K562 (cell line): ENCODE data around the gene RPS2. TPM values are rescaled to one million over a fixed set of nuclear protein-coding genes. Genes with fewer than 3 reads are reported as not detected.

Source experiments
- ATAC-seq: fragments of 200-7000 bp; cut with Tn5 transposase; 3 replicates; pipeline ENCODE4 v1.9.1; 2020; ENCODE audit warnings: moderate library complexity
- BruUV-seq: library from RNA; stranded (reverse); fragments of 400-500 nt; replicated peaks from 2 replicates; lab custom pipeline; 2021; lab: Mats Ljungman, UMichigan
- CTCF ChIA-PET: fragments of 300-600 bp; formaldehyde crosslinking; extraction: SDS; loops from one replicate; lab custom pipeline; 2021; ENCODE audit warnings: low intra/inter-chr PET ratio; lab: Yijun Ruan, JAX
- POLR2A ChIA-PET: fragments of 300-600, 350-650 bp; sonication (Branson Sonifier 250); formaldehyde crosslinking; extraction: SDS; loops from one replicate; lab custom pipeline; 2021; ENCODE audit warnings: antibody characterized with exemption, inconsistent platforms; lab: Yijun Ruan, JAX
- DNase-seq, 4 experiments: peaks; one replicate each; pipeline versions ENCODE4 v3.0.0 to v3.0.0-alpha.2; 2011 to 2018; ENCODE audit warnings: low spot score in 3 of 4, mixed read lengths in 3 of 4; ENCODE audit errors: extremely low read depth in 1 of 4
- FAIRE-seq: peaks from 2 replicates; lab custom pipeline; 2011; peaks lifted over from hg19 to GRCh38; lab: Jason Lieb, UNC
- H2AFZ ChIP-seq: 2 replicates; pipeline ENCODE4 v1.6.0; 2011; ENCODE audit warnings: low read depth, low read length, control low read depth, inconsistent platforms
- H3K27ac ChIP-seq: fragments of 200-600 bp; 3 replicates; pipeline ENCODE4 v1.8.0; 2011; ENCODE audit warnings: low read depth, mild to moderate bottlenecking, control low read depth, inconsistent platforms, low read length, moderate library complexity, mixed read lengths; ENCODE audit errors: extremely low read depth
- H3K27me3 ChIP-seq, 2 experiments: fragments of 300-600 bp in 1 of 2; 2 replicates in 1 of 2; 3 replicates in 1 of 2; pipeline versions ENCODE4 v1.6.0 to v1.8.0; 2011; ENCODE audit warnings: inconsistent platforms in 2 of 2, low read length in 2 of 2, mild to moderate bottlenecking in 1 of 2, mixed read lengths in 1 of 2, moderate library complexity in 1 of 2; ENCODE audit not compliant: control insufficient read depth in 2 of 2, insufficient read depth in 2 of 2
- H3K36me3 ChIP-seq: fragments of 300-600 bp; 3 replicates; pipeline ENCODE4 v1.8.0; 2011; ENCODE audit warnings: mild to moderate bottlenecking, low read length, inconsistent platforms; ENCODE audit not compliant: control insufficient read depth, insufficient read depth
- H3K4me1 ChIP-seq, 2 experiments: fragments of 200-600 bp in 1 of 2; replicated peaks in 1 of 2; 2 replicates in 1 of 2; 3 replicates in 1 of 2; pipeline versions ENCODE4 v1.5.1 to v1.8.0; 2011; ENCODE audit warnings: inconsistent platforms in 2 of 2, low read length in 2 of 2, mild to moderate bottlenecking in 1 of 2, mixed read lengths in 1 of 2, moderate library complexity in 1 of 2; ENCODE audit not compliant: control insufficient read depth in 2 of 2, insufficient read depth in 2 of 2
- H3K4me2 ChIP-seq: 2 replicates; pipeline ENCODE4 v1.6.1; 2011; ENCODE audit warnings: low read length, control low read depth, inconsistent platforms, mixed read lengths; ENCODE audit not compliant: insufficient read depth
- H3K4me3 ChIP-seq: fragments of 200-600 bp; sonication (generic), shearing (Covaris generic); 2 replicates; pipeline ENCODE4 v1.5.1; 2016; ENCODE audit warnings: control low read depth, inconsistent platforms
- H3K79me2 ChIP-seq: fragments of 200-600 bp; 3 replicates; pipeline ENCODE4 v1.8.0; 2011; ENCODE audit warnings: low read length, inconsistent platforms; ENCODE audit not compliant: control insufficient read depth, insufficient read depth
- H3K9ac ChIP-seq, 2 experiments: 2 replicates each; pipeline versions ENCODE4 v1.6.0 to v1.6.1; 2011; ENCODE audit warnings: low read depth in 2 of 2, low read length in 2 of 2, control low read depth in 1 of 2, inconsistent platforms in 1 of 2, mild to moderate bottlenecking in 1 of 2, mixed read lengths in 1 of 2; ENCODE audit not compliant: insufficient read depth in 1 of 2
- H3K9me1 ChIP-seq: one replicate; pipeline ENCODE4 v1.6.0; 2011; ENCODE audit warnings: inconsistent platforms, mild to moderate bottlenecking, low read length, moderate library complexity; ENCODE audit not compliant: control insufficient read depth, insufficient read depth
- H3K9me3 ChIP-seq: replicated peaks from 2 replicates; pipeline ENCODE4 v1.5.1; 2011; ENCODE audit warnings: low read depth, low read length, inconsistent platforms; ENCODE audit not compliant: control insufficient read depth, insufficient read depth
- H4K20me1 ChIP-seq: replicated peaks from 2 replicates; pipeline ENCODE4 v1.6.1; 2011; ENCODE audit warnings: low read length, inconsistent platforms, mixed read lengths; ENCODE audit not compliant: control insufficient read depth, insufficient read depth
- ARHGAP35 ChIP-seq: fragments of 450-650 bp; IDR thresholded peaks from 2 replicates; pipeline ENCODE4 v1.6.1; 2018; ENCODE audit not compliant: partially characterized antibody
- ELF4 ChIP-seq: fragments of 450-650 bp; formaldehyde crosslinking; IDR thresholded peaks from 2 replicates; pipeline ENCODE4 v1.4.0; 2022; ENCODE audit warnings: missing genetic modification characterization
- KAT2B ChIP-seq: IDR thresholded peaks from one replicate; pipeline ENCODE4 v1.6.1; 2012; ENCODE audit warnings: low read depth, mild to moderate bottlenecking, control low read depth, inconsistent platforms, low read length, moderate library complexity
- SMAD4 ChIP-seq: fragments of 250-450 bp; sonication (Bioruptor Pico); conservative IDR thresholded peaks from 2 replicates; pipeline ENCODE4 v1.8.0; 2021; ENCODE audit warnings: inconsistent platforms, mild to moderate bottlenecking, moderate library complexity
- ZNF696 ChIP-seq: fragments of 250-450 bp; sonication (Bioruptor Pico); conservative IDR thresholded peaks from 2 replicates; pipeline ENCODE4 v1.4.0; 2020; ENCODE audit warnings: mild to moderate bottlenecking, moderate library complexity
- WGBS: fragments of 100-300 bp; shearing (Covaris generic); methylation state at CpG from one replicate; pipeline ENCODE4 v1.1.6; 2016; ENCODE audit warnings: low coverage, mixed read lengths; ENCODE audit not compliant: insufficient coverage; ENCODE audit errors: missing lambda C conversion rate; 5-methylcytosine and 5-hydroxymethylcytosine counted together
- in situ Hi-C: fragments of 300-500 bp; cut with MboI; formaldehyde crosslinking; loops from 4 replicates; pipeline ENCODE4 v1.15.0; 2018; ENCODE audit warnings: inconsistent platforms, mixed read lengths
- intact Hi-C: fragments of 100-400 bp; cut with micrococcal nuclease; formaldehyde crosslinking; loops from 2 replicates; pipeline ENCODE4 v1.14.2; 2022
- polyA plus RNA-seq, 8 experiments: library from polyadenylated mRNA; depleted of rRNA in 4 of 8; stranded (reverse) in 5 of 8; unstranded in 3 of 8; fragments of >200 nt; fragmentation: Nextera tagmentation in 2 of 8; fragmentation: Illumina TruSeq in 1 of 8; extraction: Ambion mirVana in 2 of 8; extraction: Trizol in 1 of 8; gene quantifications; 2 replicates each; pipeline versions ENCODE4 v1.2.1 to v1.2.3, GENCODE V29; 2011 to 2014; ENCODE audit warnings: inconsistent platforms in 1 of 8, missing spikeins in 1 of 8
- total RNA-seq, 7 experiments: library from RNA; depleted of rRNA in 6 of 7; stranded (reverse); fragments of >200 nt in 6 of 7; fragmentation: Illumina TruSeq in 2 of 7; extraction: Trizol in 2 of 7; gene quantifications; 2 replicates each; pipeline versions ENCODE4 v1.2.1 to v1.2.3, GENCODE V29; 2011 to 2021; ENCODE audit warnings: low replicate concordance in 1 of 7
- TF ChIP-seq, protein P1 (sequence below), 2 experiments: fragments of 200-800 bp in 1 of 2; sonication (Bioruptor generic) in 1 of 2; sonication (generic) in 1 of 2; formaldehyde crosslinking in 1 of 2; IDR thresholded peaks in 1 of 2; conservative IDR thresholded peaks in 1 of 2; 2 replicates each; pipeline versions ENCODE4 v1.5.0 to v1.6.1; 2016 to 2020; ENCODE audit warnings: missing compliant biosample characterization in 1 of 2, missing genetic modification characterization in 1 of 2, missing genetic modification reagents in 1 of 2
- TF ChIP-seq, protein P2 (sequence below): sonication (generic); formaldehyde crosslinking; IDR thresholded peaks from 2 replicates; pipeline ENCODE4 v1.8.0; 2022; ENCODE audit warnings: mild to moderate bottlenecking, missing genetic modification reagents
- TF ChIP-seq, protein P3 (sequence below): fragments of 250-450 bp; sonication (Bioruptor Pico); IDR thresholded peaks from 2 replicates; pipeline ENCODE4 v1.4.0; 2020; ENCODE audit warnings: borderline replicate concordance
- TF ChIP-seq, protein P4 (sequence below): fragments of 150-350 bp; IDR thresholded peaks from 2 replicates; pipeline ENCODE4 v1.6.1; 2014; ENCODE audit warnings: low read depth, mild to moderate bottlenecking, low read length, borderline replicate concordance

The RPS2 gene
- total and polyA plus RNA-seq, 9 of the 15 experiments (the other 6 are each of a cell fraction or from before 2014, with no cell fraction given), result 834 to 4,794 (median 3,793) TPM

DNA sequence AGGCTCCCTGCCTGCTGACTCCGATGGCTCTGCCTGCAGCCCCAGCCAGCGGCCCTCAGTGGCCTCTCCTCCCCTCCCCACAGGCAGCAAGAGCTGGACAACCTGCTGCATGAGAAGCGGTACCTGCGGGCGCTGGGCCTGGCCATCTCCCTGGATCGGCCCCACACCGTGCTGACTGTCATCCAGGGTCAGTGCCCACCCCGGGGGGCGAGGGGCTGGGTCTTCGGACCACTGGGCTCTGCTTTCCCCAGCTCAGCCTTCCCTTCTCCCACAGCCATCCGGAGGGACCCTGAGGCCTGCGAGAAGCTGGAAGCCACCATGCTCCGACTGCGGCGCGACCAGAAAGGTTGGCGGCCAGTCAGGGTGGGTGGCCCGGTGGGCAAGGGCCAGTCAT, 13.2 kb upstream of the RPS2 start (continued):
- no peak for TF ChIP-seq SMAD4 (CRISPR knock-in tag)
- TF ChIP-seq ZNF696 (CRISPR knock-in tag), result no peak
- TF ChIP-seq, protein P1, sequence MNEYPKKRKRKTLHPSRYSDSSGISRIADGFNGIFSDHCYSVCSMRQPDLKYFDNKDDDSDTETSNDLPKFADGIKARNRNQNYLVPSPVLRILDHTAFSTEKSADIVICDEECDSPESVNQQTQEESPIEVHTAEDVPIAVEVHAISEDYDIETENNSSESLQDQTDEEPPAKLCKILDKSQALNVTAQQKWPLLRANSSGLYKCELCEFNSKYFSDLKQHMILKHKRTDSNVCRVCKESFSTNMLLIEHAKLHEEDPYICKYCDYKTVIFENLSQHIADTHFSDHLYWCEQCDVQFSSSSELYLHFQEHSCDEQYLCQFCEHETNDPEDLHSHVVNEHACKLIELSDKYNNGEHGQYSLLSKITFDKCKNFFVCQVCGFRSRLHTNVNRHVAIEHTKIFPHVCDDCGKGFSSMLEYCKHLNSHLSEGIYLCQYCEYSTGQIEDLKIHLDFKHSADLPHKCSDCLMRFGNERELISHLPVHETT (CRISPR knock-in tag; conservative IDR thresholded peaks at IDR 0.05 in 1 of 2, IDR thresholded peaks at IDR 0.05 in 1 of 2), result no peak
- no peak for TF ChIP-seq KAT2B

DNA sequence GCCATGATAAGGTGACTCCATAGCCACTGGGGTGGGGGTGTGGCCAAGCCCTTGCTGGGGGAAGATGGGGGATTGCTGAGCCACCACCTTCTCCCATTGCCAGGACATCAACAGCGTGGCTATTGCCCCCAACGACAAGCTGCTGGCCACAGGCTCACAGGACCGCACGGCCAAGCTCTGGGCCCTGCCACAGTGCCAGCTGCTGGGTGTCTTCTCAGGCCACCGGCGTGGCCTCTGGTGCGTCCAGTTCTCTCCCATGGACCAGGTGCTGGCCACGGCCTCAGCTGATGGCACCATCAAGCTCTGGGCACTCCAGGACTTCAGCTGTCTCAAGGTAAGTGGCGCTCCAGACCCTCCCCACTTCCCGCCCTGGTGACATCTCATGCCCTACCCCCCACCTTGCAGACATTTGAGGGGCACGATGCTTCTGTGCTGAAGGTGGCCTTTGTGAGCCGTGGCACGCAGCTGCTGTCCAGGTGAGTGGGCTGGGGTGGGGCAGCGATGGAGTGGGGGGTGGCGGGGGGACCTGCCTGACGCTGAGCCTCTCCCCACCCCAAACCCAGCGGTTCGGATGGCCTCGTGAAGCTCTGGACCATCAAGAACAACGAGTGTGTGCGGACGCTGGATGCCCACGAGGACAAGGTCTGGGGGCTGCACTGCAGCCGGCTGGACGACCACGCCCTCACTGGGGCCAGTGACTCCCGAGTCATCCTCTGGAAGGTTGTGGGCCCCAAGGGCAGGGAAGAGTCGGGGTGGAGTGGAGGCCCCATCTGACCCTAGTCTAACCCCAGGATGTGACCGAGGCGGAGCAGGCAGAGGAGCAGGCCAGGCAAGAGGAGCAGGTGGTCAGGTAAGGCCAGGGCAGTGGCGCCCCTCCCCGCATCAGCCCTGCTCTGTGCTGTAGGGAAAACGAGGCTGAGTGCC, 12.6 kb upstream of the RPS2 start:
- ChIA-PET POLR2A (interaction anchor here (0.6 to 2.7 kb wide), 6 partner anchors 8 to 48 kb away, joined by 3 to 30 read pairs (median 4); partner anchors contain the start of gene RPS2), CTCF (no interaction called here)
- Histone ChIP-seq H3K9me1 (no peaks in the 10 kb centered on the region), H3K9ac (no peak overlapping the region), H2AFZ (no peak overlapping the region), H3K36me3 (peaks cover 62% of the 10 kb centered on the region; the same call in 2 of the 3 replicates), H3K4me3 (no peak overlapping the region), H3K27me3 (no peaks in the 10 kb centered on the region), H3K79me2 (peaks cover 23% of the 10 kb centered on the region), H4K20me1 (no peaks in the 10 kb centered on the region), H3K9me3 (no peaks in the 10 kb centered on the region), H3K4me1 (peaks cover 3 to 91% of the 10 kb centered on the region in 2 experiments; a peak in 3 of 5 replicates), H3K4me2 (no peak overlapping the region), H3K27ac (no peak overlapping the region)
- 92% methylated on average over 22 of the region's 33 CpGs for WGBS
- BruUV-seq, result no TSS peak
- DNase-seq, result peak in 1 of 4 experiments; percentile 25
- in situ Hi-C loops, result no loop called here
- ATAC-seq, result no peak
- FAIRE-seq, result no peak
- intact Hi-C loops, result no loop called here
- TF ChIP-seq, protein P2, sequence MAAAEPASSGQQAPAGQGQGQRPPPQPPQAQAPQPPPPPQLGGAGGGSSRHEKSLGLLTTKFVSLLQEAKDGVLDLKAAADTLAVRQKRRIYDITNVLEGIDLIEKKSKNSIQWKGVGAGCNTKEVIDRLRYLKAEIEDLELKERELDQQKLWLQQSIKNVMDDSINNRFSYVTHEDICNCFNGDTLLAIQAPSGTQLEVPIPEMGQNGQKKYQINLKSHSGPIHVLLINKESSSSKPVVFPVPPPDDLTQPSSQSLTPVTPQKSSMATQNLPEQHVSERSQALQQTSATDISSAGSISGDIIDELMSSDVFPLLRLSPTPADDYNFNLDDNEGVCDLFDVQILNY (CRISPR knock-in tag), result no peak
- no peak for TF ChIP-seq ARHGAP35
- TF ChIP-seq, protein P3, sequence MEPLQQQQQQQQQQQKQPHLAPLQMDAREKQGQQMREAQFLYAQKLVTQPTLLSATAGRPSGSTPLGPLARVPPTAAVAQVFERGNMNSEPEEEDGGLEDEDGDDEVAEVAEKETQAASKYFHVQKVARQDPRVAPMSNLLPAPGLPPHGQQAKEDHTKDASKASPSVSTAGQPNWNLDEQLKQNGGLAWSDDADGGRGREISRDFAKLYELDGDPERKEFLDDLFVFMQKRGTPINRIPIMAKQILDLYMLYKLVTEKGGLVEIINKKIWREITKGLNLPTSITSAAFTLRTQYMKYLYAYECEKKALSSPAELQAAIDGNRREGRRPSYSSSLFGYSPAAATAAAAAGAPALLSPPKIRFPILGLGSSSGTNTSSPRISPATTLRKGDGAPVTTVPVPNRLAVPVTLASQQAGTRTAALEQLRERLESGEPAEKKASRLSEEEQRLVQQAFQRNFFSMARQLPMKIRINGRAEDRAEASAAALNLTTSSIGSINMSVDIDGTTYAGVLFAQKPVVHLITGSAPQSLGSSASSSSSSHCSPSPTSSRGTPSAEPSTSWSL (CRISPR knock-in tag), result no peak
- TF ChIP-seq, protein P4, sequence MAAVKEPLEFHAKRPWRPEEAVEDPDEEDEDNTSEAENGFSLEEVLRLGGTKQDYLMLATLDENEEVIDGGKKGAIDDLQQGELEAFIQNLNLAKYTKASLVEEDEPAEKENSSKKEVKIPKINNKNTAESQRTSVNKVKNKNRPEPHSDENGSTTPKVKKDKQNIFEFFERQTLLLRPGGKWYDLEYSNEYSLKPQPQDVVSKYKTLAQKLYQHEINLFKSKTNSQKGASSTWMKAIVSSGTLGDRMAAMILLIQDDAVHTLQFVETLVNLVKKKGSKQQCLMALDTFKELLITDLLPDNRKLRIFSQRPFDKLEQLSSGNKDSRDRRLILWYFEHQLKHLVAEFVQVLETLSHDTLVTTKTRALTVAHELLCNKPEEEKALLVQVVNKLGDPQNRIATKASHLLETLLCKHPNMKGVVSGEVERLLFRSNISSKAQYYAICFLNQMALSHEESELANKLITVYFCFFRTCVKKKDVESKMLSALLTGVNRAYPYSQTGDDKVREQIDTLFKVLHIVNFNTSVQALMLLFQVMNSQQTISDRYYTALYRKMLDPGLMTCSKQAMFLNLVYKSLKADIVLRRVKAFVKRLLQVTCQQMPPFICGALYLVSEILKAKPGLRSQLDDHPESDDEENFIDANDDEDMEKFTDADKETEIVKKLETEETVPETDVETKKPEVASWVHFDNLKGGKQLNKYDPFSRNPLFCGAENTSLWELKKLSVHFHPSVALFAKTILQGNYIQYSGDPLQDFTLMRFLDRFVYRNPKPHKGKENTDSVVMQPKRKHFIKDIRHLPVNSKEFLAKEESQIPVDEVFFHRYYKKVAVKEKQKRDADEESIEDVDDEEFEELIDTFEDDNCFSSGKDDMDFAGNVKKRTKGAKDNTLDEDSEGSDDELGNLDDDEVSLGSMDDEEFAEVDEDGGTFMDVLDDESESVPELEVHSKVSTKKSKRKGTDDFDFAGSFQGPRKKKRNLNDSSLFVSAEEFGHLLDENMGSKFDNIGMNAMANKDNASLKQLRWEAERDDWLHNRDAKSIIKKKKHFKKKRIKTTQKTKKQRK, result no peak
- no peak for TF ChIP-seq ELF4 (CRISPR knock-in tag)
